NCI-H1105 treated with DMSO at 0.1 percent for 48 hours (cell line): ENCODE results near the gene SLC12A7.
"Not testable (repeated sequence)": the region's sequence is repeated elsewhere in the genome, so short reads cannot be mapped to it uniquely, and the experiment has no call there.

Experiments used
- DNase-seq: peaks from one replicate; lab custom pipeline; 2025; lab: John Stamatoyannopoulos, UW

The SLC12A7 gene

DNA sequence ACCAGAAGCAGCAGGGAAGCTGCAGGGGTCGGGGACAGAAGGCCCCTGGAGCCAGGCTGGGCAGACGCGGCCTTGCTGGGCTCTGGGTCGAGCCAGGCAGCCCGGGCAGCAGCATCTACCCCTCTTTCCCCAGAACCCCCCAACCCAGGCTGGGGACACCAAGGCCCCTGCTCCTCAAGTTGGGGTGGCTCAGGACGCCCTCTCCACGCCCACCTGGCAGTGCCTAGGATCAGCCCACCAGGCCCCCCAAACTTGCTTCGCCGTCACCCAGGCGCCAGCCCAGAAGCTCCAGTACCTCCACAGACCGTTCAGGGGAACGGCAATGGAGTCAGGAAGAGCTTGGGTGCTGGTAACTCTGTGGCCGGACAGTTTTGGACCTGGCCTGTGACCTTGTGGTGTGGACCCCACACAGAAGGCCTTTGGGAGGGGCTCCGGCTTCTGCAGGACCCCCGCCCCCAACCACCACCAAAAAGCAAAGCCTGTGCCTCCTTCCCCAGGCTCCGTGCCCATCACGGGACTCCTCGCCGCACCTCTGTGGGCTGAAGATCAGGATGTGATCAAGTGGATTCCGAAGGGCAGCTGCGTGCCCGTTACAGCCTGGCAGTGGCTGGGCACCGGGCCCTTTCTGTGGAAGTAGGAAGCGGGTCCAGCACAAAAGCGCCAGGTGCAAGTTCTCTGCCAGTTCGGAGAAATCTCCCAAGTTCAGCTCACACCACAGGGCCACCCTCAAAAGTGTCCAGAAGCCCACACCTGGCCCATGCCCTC is 2.1 kb downstream of the SLC12A7 start:
- no peak for DNase-seq

DNA sequence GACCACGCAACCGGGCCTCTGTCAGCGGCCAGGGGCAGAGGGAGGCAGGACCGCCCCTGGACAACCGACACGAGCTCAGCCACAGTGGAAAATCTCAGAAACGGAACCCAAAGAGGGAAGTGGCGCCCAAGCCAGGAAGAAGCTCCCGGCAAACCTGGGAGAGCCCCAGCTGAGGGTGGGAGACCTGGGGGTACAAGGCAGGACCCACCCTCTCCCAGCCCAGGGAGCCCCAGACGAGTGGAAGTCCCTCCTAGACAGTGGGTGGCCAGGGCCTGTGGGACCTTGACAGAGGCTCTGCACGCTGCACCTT is 3.0 kb downstream of the SLC12A7 start:
- no peak for DNase-seq

DNA sequence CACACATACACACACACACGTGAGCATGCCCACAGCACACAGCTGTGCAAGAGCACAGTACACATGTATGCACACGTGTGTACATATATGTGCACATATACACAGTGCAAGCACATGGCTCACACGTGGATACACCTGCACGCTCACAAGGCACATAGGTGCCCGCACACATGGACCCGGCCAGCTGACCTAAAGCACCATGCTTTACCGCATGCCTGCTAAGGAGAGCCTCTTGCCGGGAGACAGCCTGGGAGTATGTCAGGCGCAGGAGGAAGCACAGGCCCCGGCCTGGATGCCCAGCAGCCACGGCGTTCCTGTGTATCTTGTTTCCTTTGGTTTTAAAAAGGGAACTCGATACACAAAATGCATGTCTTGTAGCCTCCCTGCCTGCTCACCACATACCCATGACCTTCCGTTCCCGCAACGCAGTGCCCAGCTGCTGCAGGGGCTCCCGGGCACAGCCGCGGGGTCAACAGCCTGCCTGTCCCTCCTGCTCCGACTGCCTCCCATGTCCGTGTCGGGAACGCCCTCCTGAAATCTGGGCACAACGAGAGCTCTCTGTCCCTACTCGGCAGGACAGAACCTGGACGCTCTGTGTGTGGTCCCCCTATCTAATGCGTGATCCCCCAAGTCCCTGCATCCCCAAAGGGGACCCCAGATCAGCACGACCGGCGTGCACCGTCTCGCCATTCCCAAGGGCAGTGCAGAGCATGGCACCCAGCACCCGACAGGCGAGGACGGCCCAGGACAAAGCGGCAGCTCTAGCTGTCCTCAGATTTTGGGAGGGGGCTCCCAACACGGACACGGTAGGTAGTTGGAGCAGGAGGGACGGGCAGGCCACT is 3.6 kb downstream of the SLC12A7 start:
- DNase-seq: no peak

DNA sequence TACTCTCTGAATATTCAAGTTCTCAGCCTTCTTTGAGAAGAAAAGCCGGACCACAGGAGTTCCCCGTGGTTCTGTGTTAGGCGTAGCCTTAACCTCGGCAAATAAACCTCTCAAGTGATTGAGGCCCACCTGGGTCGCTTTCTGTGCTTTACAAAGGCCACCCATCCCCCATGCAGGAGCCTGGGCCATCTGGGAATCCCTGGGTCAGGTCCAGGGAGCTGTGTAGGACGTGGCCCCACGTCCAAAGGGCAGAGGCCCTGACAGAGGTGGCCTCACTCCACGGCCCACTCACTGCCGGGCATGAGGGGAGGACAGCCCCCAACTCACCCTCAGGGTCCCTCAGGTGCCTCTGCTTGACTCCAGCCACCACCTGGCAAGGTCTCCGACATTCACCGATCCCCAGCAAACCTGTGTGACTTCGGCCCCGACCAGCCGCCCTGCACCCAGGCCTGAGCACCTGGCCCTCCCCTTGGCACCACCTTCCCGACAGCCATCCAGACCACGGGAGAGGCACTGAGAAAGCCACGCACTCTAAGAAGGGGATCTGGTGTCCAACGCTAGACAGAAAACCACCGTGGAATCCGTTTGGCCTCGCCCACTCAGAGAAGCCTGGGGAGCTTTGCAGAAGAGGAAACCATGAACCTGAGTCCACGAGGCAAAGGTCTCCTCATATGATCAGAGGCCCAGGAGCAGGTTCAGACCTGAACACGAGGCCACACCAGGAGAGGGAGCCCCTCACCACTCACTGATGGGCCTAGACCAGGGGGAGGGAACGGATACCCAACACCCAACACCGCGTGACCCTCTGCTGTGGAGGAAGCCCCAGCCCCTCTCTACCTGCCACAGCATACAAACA is 4.5 kb downstream of the SLC12A7 start:
- DNase-seq: no peak

DNA sequence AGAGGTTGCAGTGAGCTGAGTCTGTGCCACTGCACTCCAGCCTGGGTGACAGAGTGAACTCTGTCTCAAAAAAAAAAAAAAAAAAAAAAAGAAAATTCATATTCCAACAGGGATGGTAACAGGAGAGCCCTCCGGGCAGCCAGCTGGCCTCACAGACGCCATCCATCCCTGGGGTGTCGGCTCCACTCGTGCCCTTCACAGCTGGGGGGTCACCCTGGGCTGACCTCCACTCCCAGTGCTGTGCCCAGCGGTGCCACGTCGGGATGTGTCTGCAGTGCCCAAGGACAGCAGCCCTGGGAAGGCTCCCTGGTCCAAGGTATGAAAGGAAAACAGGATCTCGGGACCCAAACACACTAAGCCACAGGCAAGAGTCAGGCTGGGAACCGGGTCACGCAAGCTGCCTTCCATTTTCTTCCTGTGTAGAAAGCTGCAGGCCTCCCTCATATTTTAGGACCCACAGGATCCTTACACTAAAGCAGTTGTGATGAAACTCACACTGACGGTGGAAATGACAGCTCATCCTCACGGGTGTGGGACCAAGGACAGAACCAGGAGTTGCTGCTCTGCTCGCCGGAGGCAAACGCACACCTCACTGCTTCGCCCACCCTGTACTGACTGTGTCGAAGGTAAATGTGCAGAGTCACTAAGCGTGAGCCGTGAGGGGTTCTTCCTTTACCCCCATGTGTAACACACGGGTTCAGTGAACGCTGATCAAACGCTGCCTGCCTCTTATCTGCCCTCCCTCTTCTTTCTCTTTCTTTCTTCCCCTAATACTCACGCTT is 5.3 kb downstream of the SLC12A7 start:
- no peak for DNase-seq

DNA sequence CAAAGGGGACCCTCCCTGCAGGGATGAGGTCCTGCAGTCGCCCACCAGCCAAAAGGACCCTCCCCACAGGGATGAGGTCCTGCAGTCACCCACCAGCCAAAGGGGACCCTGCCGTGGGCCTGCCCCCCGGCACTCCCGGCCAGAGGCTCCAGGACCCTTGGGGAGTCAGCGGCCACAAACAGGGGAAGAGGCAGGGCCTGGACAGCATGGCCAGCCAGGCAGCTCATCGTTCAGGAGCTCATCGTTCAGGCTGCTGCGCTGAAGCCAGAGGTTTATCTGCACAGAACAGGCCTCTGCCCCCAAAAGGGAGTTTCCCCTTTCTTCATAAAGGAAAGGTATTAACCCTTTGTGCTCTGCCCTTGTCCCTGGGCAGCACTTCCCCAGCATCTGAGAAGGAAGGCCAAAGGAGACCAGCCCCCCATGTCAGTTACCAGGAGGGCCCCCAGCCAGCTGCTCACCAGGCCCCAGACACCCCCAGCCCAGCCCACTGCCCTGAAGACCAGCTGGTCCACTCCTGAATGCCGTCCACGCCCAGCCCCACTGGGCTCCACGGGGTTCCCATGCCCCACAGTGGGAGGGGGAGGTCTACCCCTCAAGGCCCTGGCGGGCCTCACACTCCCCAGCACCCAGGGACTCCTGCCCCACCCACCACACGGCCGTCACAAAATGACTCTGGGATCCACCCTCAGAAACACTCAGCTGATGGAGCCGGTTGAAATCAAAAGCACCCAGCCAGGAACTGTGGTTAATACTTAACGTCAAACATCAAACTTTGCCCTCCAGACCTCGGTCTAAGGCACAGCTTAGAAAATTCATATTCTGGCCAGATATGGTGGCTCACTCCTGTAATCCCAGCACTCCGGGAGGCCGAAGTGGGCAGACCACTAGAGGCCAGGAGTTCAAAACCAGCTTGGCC is 6.3 kb downstream of the SLC12A7 start:
- DNase-seq: no peak

DNA sequence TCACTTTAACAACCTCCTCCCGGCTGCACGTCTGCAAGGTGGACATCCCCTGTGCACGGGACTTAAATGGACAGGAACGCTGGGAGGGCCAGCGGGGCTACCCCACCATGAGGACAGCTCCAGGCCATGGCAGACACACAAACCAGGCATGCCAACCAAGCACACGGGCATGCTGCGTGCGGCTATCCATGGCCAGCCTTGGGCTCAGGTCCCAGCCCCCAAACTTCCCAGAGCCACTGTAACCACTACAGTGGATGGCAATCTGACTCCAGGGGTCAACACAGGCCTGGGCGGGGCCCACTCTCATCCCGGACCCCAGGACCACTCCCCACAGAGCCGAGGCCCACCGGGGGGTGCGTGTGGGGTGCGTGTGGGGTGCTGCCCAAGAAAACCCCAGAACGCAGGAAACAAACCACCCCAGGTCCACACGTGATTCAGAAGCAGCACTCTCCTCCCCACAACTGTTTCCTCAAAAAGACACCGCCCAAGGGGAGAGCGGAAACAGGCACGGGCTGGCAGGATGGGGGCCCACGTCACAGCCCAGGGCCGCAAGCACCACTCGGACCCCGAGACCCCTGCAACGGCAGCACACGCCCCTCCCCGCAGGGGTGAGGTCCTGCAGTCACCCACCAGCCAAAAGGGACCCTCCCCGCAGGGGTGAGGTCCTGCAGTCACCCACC is 7.4 kb downstream of the SLC12A7 start:
- DNase-seq: no peak

DNA sequence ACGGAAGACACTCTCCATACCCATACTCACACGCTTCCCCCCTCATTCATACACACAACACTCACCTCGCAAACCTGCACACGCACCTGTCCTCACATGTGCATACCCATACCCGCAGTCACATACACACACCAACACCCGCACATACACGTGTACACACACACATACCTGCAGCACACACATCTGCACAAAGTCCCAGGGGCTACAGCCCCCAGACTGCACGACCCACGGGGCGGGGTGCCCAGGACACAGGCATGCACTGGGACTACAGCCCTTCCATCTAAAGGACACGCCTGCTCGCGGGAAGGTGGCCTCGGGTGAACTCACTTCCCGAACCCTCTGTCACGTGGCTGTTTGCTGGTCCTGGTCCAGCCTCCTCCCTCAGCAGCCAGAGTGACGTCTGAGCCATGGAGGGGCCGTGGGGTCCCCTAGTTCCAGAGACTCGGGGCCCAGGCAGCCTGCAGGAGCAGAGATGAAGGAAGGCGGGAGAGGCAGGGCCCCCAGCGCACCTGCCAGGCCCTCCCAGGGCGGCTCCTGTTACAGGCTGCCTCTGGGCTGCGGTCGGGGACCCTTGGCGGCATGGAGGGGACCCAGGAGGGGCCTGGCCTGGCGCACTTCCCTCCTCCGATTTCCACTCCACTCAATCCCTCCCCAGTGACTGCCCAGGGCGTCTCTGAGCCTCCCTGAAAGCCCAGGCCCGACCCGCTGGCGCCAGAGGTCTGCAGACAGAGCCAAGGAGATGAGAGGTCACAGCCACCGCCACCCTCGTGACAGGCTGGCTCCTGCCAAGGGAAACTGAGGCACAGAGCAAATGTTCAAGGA is 8.1 kb downstream of the SLC12A7 start:
- no peak for DNase-seq

DNA sequence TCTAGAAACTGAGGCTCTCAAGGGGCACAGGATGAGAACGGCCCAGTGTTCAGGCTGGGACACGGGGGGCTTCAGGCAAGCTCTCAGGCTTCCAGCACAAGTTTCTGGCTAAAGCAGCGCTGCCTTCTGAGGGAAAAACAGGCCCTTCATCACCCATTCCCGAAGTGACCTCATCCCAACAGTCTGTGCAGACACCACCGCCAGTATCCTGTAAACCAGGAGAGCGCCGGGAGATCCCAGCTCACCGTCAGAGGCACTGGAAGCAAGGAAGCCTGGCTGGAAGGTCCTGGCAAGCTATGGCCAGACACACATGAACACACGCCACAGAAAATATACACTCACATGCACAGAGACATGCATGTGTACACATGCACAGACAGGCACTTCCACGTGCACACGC is 8.8 kb downstream of the SLC12A7 start:
- DNase-seq: no peak

DNA sequence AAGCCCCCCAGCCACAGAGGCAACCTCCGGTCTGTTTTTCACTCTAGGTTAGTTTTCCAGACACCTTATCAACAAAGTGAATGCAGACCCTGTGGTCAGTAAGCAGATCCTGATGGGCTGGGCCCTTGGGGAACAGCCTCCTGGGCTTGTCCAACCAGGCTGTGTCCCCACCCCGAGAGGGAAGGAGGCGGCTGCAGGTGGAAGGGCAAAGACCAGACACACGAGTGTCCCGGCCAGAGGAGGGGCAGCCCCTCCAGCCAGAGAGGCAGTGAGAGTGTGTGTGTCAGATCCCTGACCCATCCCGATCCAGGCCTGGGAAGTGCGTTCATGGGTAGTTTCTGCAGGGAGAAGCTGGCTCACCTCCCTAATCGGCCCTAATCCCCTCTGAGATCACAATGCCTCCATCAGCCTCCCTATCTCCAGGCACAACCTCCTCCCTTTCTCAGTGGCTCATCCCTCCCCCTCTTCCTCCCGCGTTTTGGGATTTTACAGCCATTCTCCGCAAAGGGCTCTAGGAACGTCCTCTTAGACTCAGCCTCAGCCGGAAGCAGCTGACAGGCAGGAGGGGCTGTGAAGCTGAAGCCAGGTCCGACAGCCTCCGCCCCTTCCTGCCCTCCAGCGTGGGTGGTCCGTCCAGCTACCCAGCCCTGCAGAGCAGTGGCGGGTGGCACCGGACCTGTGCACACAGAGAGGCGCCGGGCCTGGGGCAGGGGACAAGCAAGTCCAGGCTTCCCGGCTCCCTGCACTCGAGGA is 9.7 kb downstream of the SLC12A7 start:
- no peak for DNase-seq

DNA sequence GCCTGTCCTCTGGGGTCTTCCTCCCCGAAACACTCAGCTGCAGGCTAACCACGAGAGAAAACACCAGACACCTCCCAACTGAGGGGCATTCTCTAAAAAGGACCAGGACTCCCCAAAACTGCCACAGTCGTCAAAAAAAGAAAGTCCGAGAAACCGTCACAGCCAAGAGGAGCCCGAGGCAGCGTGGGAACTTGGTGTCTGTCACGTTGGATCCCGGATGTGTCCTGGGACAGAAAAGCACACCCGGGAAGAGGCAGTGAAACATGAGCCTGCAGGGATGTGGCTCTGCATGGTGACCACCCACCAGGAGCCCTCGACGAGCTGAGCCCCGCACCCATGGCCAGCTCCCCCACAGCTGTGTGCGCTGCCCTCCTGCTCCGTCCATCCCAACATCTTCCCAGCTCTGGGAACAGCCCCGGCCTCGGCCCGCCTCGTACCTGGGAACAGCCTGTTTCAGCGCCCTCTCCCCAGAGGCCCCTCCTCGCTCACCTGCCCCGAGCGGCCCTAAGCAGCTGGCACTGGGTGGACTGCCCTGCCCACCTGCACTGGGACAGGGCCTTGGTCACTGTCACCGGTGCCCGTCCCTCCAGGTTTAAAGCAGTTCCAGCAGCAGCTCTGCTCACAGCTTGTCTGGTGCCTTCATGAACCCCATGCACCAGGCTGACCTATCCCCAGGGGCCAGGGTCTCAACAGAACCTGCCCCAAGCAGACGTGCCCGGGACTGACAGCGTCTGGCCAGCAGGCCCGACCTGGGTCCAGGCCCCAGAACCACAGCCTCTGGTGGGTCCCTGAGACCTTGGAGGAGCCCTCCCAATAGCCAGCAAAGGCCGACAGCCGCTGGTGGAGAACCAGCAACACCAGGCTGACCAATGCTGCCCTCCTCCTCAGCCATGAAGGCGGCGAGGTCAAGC is 10.9 kb downstream of the SLC12A7 start:
- DNase-seq: no peak

DNA sequence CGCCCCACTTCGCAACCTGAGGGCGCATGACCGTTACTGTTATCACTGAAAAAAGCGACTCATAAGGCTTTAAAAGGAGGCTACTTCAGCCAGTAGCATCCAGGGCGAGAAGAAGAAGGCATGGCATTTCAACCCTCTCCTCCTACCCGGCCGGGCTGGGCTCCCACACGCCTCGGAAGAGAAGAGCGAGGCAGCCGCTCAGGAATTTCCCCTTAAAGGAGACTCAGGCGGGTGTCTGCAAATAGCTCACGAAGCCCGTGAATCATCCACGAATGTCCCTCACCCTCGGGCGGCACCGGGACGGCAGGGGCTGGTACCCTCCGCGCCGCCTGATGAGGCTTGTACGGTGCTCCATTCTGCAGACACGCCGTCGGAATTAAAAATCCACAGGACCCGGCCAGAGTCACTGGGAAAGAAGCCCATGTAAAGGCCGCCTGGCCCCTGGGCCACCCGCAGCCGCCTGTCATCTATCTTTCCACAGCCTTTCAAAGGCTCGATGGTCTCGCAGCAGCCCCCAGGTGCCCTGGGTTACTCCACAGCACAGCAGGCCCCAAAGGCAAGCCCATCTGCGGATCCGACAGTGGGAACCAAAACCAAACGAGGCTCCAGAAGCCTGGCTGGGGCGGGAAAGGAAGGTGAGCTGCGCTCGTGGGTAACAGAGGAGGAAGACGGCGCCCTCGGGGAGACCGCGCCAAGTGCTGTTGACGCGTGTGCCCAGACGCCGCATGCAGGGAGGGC is 11.8 kb downstream of the SLC12A7 start:
- DNase-seq: no peak

DNA sequence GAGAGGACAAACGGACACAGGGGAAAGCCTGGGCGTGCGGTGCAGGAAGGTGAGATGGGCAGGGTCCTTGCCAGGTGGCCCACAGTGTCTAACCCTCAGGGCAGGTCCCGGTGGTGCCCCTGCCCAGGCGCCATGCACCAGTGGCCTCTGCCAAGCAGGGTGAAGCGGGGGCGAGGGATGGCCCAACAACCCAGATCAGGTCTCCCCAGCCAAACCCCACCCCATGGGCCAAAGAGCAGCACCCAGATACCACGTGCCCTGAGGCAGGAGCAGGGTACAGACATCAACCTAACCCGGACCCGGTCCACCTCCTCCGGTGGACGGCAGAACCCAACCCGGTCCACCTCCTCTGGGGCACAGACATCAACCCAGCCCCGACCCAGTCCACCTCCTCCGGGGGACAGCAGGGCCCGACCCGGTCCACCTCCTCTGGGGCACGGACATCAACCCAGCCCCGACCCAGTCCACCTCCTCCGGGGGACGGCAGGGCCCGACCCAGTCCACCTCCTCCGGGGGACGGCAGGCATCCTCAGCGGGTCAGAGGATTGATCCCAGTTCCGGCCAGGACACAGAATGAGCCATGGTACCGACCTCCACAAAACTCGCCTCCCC is 12.8 kb downstream of the SLC12A7 start:
- no peak for DNase-seq

DNA sequence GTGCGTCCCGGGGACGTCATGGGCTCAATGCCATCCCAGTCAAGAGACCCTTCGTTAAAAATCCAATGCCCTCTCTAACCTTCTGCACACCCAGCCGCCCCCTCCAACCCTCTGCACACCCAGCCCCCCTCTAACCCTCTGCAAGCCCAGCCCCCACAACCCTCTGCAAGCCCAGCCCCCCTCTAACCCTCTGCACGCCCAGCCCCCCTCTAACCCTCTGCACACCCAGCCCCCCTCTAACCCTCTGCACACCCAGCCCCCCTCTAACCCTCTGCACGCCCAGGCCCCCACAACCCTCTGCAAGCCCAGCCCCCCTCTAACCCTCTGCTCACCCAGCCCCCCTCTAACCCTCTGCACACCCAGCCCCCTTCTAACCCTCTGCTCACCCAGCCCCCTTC is 13.9 kb downstream of the SLC12A7 start:
- not testable (repeated sequence) for DNase-seq

DNA sequence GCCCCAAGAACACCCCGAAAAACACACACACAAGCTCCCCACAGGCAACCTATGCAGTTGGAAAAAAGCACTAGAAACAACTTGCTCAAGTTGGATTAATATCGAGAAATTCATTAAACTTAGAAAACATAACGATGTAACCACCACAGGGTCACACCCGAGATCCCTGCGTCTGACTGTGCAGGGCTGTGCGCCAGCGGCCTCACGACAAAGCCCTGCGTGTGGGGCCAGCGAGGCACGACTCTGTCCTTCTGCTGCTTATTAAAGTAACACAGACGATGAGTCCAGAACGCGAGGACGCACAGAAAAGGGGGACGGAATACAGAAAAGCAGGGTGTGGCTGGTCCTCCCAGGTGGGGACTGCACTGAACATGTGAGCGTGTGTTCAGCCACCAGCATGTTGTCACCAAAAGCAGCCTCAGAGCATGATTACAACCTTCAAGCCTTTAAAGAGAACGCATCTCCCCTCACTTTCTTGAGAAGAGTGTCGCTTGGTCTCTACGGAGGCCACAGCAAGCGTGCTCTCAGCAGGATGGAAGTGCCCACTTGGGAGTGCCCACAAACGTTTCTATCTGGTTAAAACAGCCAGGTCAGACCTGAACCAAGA is 14.4 kb downstream of the SLC12A7 start:
- no peak for DNase-seq

DNA sequence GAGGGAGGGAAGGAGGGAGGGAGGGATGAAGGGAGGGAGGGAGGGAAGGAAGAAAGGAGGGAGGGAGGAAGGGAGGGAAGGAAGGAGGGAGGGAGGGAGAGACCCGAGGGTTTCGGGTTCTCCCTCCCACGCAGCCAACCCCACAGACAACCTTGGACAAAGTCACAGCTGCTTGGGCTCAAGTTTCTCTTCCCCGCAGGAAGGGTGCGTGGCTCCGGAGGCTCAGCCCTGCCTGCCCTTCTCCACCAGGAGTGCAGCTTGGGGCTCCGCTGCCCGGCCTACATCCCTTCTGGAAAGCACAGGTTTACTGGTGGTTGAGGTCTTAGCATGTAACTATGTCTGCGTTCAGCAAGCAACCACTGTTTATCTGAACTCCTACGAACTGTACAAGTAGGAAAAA is 15.0 kb downstream of the SLC12A7 start:
- DNase-seq: no peak
